Measurements from ENCODE around the gene SNW1. TPM values are rescaled to one million over a fixed set of nuclear protein-coding genes. Genes with fewer than 3 reads are reported as not detected.
"Not testable (repeated sequence)": the region's sequence is repeated elsewhere in the genome, so short reads cannot be mapped to it uniquely, and the experiment has no call there.

The SNW1 gene
- total RNA-seq, 1 experiment from 2014 or later = 92.1 TPM

DNA sequence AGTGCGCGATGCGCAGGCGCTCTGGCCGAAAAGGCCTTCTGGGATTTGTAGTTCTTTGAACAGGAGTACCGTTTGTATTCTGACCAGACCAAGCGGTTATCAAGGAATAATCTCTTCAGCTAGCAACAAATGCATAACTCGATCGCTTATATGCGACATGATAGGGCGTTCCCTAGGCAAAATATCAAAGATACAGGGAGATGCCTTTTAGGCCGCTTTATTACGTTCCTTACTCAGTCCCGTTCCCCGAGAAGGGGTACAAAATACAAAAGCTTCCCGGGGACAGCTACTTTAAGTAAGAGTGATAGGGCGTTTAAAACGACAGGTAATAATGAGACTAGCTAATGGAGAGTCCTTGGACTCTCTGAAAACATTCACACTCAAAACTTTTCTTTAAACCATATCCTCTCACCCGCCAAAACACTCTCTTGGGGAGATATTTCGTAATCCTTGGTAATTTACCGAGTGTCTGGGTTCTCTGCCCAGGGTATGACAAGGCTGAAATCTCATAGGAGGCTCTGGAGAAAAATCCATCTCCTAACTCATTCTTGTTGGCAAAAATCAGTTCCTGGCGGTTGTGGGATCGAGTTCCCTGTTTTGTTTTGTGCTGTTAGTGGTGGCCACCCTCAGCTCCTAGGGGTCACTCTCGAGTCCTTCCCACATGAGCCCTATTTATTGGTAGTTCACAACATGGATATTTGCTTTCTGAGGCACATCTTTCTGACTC lies 412 bp upstream of the SNW1 start:
- Mint-ChIP-seq H3K27ac (peak overlapping the region; percentile 99), H3K9me3 (no peaks in the 10 kb centered on the region), H3K4me3 (peak overlapping the region; percentile 99), H3K27me3 (ENCODE audit: low read depth) (no peaks in the 10 kb centered on the region), H3K4me1 (peaks cover 31% of the 10 kb centered on the region), H3K36me3 (peaks cover 11% of the 10 kb centered on the region)
- TF ChIP-seq NR3C1 (CRISPR knock-in tag; conservative IDR thresholded peaks at IDR 0.05; ENCODE audit: low read depth) = no peak
- TF ChIP-seq, protein P1, sequence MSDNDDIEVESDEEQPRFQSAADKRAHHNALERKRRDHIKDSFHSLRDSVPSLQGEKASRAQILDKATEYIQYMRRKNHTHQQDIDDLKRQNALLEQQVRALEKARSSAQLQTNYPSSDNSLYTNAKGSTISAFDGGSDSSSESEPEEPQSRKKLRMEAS (CRISPR knock-in tag; IDR thresholded peaks at IDR 0.05) = 0 out of 2 replicates have a peak, but pooled peaks have one; percentile 2
- POLR2A ChIA-PET = interaction anchor here (0.6 kb wide), 1 partner anchor 29 kb away, joined by 3 read pairs; no protein-coding TSS in a partner anchor
- CTCF ChIA-PET = interaction anchor here (0.6 to 2.5 kb wide), 10 partner anchors 35 to 777 kb away, joined by 3 to 13 read pairs (median 3); partner anchors contain the start of gene ADCK1
- ATAC-seq = peak; percentile 47
- DNase-seq (ENCODE audit: low spot score) = peak; percentile 36

DNA sequence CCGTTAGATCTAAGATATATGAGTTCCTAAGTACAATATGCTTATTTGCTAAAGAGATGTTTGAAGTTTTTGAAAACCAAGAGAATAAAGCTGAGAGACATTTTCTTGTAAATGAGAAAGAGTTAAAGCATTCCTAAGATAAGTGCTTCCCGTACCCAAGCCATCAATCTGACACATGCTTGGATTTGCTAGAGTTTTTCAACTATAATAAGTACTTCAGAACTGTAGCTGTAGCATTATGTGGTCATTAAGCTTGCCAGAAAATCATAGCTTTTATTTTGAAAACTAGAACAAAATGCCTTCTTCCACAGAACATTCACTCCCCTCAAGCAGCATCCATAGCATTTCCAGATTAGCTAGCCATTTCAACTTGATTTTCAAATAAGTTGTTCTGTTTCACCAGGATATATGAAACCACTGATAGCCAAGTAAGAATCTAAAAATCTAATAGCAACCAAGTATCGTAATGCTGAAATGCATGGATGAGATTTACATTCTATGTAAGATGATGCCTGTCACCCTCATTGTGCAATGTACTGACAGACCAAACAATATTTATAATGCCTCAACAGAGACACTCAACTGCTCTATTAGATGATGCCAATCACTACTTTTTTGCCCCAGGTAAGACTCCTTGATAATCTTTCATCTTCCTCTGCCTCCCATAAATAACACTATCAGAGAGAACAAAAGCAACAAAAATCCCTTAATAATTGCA lies 8.0 kb downstream of the SNW1 start:
- TF ChIP-seq PRRX2 (CRISPR knock-in tag; IDR thresholded peaks at IDR 0.05) (no peak), ZNF121 (CRISPR knock-in tag; IDR thresholded peaks at IDR 0.05) (no peak), GTF2I (CRISPR knock-in tag; conservative IDR thresholded peaks at IDR 0.05) (no peak)
- ATAC-seq (no peak), DNase-seq (ENCODE audit: low spot score) (no peak)
- no peak overlapping the region for H3K27ac Mint-ChIP-seq
- peaks cover 64% of the 10 kb centered on the region for H3K36me3 Mint-ChIP-seq
- ChIA-PET POLR2A (no interaction called here), CTCF (no interaction called here)
- H3K9me3 Mint-ChIP-seq = peaks cover 7% of the 10 kb centered on the region
- no peak overlapping the region for H3K4me3 Mint-ChIP-seq
- no peaks in the 10 kb centered on the region for H3K4me1 Mint-ChIP-seq
- no peaks in the 10 kb centered on the region for H3K27me3 Mint-ChIP-seq (ENCODE audit: low read depth)

DNA sequence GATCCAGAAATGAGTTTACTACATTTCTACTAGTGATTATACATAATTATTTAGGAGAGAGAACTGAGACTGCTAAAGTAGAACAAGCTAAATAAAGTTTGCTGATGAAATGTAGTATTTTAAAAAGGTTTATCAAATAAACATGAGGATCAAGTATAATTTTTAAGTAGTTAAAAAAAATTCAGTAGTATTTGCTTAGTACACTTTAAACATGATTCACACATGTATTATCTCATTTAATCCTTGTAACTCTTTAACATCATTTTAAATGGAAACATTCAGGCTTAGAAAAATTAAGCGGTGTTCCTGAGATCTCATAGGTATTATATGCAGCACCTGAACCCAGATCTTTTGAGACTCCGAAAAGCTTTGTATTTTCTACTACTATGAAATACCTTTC lies 8.7 kb downstream of the SNW1 start:
- Mint-ChIP-seq H3K4me3 (no peak overlapping the region), H3K9me3 (peaks cover 7% of the 10 kb centered on the region), H3K27ac (no peak overlapping the region), H3K36me3 (peaks cover 63% of the 10 kb centered on the region), H3K4me1 (no peaks in the 10 kb centered on the region), H3K27me3 (ENCODE audit: low read depth) (no peaks in the 10 kb centered on the region)
- CTCF ChIA-PET = no interaction called here
- DNase-seq (ENCODE audit: low spot score) (no peak), ATAC-seq (no peak)
- no peak for TF ChIP-seq ESRRA (CRISPR knock-in tag; IDR thresholded peaks at IDR 0.05; ENCODE audit: borderline replicate concordance)
- no peak for TF ChIP-seq NFYB (CRISPR knock-in tag; conservative IDR thresholded peaks at IDR 0.05; ENCODE audit: low read depth)
- TF ChIP-seq TP53 (CRISPR knock-in tag; IDR thresholded peaks at IDR 0.05) = no peak
- no peak for TF ChIP-seq AFF4 (CRISPR knock-in tag; IDR thresholded peaks at IDR 0.05; ENCODE audit: borderline replicate concordance)
- TF ChIP-seq AR (CRISPR knock-in tag; IDR thresholded peaks at IDR 0.05) = no peak
- TF ChIP-seq ATF1 (CRISPR knock-in tag; IDR thresholded peaks at IDR 0.05) = no peak
- TF ChIP-seq CTCF (IDR thresholded peaks at IDR 0.05) = no peak
- TF ChIP-seq HMGA2 (CRISPR knock-in tag; IDR thresholded peaks at IDR 0.05) = no peak
- POLR2A ChIA-PET = no interaction called here

DNA sequence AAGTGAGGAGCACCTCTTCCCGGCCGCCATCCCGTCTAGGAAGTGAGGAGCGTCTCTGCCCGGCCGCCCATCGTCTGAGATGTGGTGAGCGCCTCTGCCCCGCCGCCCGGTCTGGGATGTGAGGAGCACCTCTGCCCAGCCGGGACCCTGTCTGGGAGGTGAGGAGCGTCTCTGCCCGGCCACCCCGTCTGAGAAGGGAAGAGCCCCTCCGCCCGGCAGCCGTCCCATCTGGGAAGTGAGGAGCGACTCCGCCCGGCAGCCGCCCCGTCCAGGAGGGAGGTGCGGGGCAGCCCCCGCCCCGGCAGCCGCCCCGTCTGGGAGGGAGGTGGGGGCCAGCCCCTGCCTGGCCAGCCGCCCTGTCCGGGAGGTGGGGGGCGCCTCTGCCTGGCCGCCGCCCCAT lies 13.5 kb downstream of the SNW1 start:
- DNase-seq (ENCODE audit: low spot score); H3K27me3 Mint-ChIP-seq (ENCODE audit: low read depth); H3K4me3 Mint-ChIP-seq; POLR2A ChIA-PET; CTCF ChIA-PET; ATAC-seq; H3K4me1 Mint-ChIP-seq; H3K27ac Mint-ChIP-seq; H3K9me3 Mint-ChIP-seq: not testable (repeated sequence)
- peaks cover 59% of the 10 kb centered on the region for H3K36me3 Mint-ChIP-seq
